ENCODE measurements around the gene ABHD4.
"Not testable (repeated sequence)": the region's sequence is repeated elsewhere in the genome, so short reads cannot be mapped to it uniquely, and the experiment has no call there.

ABHD4 gene

DNA sequence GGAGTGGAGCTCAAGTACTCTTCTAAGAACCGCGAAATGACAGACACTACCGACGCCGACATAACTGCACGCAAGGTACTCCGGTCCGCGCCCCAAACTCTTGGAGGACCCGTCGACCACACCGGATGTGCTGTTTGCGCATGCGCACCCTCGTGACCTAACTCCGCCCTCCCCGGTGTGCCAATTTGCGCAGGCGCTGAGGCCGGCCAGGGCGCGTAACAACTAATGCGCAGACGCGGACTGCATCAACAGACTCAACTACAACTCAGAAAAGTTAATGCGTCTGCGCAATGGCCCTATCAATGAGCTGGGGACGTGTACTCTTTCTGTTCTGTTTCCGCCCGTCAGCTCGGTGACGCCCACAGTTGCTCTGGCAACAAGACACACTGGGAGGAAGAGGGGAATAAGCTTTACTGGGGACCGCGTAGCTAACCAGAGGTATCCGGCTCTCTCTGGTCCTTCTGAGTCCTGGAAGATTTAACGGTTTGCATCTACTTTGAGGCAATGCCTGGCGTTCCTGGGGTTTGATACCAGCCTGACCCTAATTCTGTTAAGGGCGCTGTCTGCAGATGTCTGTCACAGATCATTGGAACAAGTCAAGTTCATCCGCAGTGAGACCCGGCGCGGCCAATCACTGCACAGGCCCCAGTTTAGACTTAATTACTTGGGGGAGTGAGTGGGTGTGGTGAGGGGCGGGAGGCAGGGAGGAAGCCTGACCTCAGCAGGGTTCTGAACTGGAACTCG lies 8.8 kb upstream of the ABHD4 start, which contains the start of gene DAD1:
TSS of gene DAD1 (minus strand) at position 129 of the 744 bp plus-strand sequence. CDS start at position 62, 67 bp downstream.
- peak; percentile 100 for DNase-seq (ENCODE audit: low read depth)

- DNase-seq (ENCODE audit: low read depth) = no peak
Measured at GRCh38 chr14:22593189-22593588, 4.9 kb upstream of the ABHD4 start.

DNA sequence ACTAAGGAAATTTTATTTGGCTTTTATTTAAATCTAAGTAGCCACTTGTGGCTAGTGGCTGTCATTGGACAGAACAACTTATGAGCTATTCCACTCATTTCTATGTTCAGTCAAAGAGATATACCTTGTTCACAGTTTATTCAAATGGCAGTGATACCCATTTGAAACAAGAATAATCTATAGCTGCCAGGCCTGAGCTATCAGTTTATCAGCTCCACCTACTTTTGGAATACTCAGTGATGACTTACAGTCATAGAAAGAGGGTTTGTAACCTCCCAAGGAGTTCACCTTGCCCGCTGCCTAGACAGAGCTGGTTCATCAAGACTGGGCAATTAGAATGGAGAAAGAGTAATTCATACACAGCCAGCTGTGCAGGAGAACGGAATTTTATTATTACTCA lies 4.5 kb upstream of the ABHD4 start:
- no peak for DNase-seq (ENCODE audit: low read depth)

DNA sequence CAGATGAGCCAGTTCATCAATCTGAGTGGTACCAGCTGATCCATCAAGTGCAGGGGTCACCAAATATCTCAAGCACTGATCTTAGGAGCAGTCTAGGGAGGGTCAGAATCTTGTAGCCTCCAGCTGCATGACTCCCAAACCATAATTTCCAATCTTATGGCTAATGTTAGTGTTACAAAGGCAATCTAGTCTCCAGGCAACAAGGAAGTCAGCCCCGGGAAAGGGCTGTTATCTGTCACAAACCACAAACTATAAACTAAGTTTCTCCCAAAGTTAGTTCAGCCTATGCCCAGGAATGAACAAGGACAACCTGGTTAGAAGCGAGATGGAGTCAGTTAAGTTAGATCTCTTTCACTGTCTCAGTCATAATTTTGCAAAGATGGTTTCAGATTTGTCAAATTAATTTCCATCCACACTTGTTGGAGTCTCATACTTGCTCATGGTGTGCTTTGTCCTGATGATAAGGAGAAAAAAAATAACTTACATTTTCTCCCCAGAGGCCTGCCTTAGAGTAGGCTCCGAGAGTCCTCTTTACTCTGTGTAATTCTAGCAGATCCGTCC lies 3.9 kb upstream of the ABHD4 start:
- DNase-seq (ENCODE audit: low read depth) = no peak

GRCh38 chr14:22596354-22596879 lies 1.7 kb upstream of the ABHD4 start:
- no peak for DNase-seq (ENCODE audit: low read depth)

- no peak for DNase-seq (ENCODE audit: low read depth)
Measured at GRCh38 chr14:22597265-22597664, 835 bp upstream of the ABHD4 start.

- no peak for DNase-seq (ENCODE audit: low read depth)
Measured at GRCh38 chr14:22597771-22598098, 365 bp upstream of the ABHD4 start.

- DNase-seq (ENCODE audit: low read depth) = no peak
Measured at GRCh38 chr14:22598896-22599244, 770 bp downstream of the ABHD4 start.

DNA sequence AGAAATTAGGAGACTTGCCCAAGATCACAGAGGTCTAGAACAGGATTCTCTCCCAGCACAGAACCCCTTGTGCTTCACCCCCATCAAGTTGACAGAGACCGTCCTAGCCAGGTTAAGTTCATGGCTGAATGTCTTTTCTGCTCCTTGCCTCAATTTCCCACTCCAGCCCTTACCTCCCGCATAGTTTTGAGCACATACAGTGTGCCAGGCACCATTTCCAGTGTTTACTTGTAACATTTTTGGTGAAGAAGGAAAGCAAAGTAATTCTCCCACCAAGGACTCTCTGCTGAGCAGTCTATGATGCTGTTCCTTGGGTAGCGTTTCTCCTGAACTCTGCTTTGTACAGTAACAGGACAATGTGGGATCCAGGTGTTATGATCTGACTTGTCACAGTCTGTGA lies 1.2 kb downstream of the ABHD4 start:
- DNase-seq (ENCODE audit: low read depth) = no peak

- no peak for DNase-seq (ENCODE audit: low read depth)
Measured at GRCh38 chr14:22600027-22600426, 1.9 kb downstream of the ABHD4 start.

DNA sequence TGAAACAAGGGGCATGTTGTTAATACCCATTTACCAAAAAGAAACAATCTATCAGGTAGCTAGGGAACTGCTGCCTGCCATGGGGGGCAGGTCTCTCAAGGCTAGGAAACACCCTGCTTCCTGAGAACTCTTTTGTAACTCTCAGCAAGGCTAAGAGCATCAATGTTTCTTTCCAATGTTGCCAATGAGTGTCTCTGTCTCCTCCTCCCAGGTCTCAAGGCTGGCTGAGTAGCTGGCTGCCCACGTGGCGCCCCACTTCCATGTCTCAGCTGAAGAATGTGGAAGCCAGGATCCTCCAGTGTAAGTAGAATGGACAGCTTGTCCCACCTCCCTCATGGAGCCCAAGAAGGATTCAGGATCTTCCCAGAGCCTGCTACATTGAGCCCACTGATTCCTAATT lies 3.4 kb downstream of the ABHD4 start:
- no peak for DNase-seq (ENCODE audit: low read depth)

DNA sequence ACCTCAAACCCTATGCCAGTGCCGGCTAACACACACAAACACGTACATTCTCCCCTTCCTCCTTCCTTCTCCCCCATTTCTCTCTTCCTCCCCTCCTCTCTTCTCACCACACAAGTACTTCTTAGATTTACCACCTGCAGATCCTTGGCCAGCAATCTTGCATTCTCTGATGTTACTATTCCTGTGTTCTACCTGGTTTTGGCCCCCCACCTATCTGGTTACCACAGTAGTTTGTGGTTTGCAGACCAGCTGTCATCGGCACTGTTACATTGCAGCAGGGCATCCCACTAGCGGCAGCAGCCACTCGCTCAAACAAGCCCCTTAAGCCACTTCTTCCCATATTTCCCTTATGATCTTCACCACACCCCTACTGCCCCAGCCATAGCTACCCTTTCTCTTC lies 3.9 kb downstream of the ABHD4 start:
- DNase-seq (ENCODE audit: low read depth) = no peak

DNA sequence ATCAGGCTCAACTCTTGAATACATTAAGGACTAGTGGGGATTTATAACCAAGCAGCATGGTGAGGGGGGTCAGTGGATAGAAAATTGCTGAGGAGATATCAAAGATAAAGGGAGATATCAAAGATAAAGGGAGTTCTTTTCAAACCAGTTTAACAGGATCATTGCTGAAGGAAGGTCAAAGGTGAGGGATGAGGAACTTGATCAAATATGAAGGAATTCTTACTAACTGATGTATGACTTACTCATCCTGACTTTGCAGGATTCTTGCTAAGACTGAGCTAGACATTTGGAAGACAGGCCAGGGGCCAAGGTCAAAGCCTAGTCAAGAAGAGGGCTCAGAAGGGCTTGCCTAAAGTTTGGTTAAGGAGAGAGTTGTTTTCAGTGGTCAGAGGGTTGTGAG lies 4.8 kb downstream of the ABHD4 start:
- no peak for DNase-seq (ENCODE audit: low read depth)

DNA sequence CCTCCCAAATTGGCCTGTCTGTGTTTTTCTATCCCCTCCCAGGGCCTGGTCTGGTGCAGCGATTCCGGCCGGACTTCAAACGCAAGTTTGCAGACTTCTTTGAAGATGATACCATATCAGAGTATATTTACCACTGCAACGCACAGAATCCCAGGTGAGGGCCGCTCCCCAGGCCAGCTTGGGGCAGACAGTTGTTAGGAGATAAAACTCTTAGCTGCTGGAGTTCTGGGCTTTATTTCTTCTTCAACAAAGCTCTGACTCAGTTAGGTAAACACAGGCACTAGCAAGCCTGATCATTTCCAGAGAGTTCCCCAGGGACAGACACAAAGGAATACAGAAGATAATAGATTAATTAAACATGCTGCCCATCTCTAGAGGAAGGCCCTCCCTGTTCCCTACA lies 8.3 kb downstream of the ABHD4 start:
- DNase-seq (ENCODE audit: low read depth) = no peak

GRCh38 chr14:22607291-22607690 lies 9.2 kb downstream of the ABHD4 start:
- no peak for DNase-seq (ENCODE audit: low read depth)

DNA sequence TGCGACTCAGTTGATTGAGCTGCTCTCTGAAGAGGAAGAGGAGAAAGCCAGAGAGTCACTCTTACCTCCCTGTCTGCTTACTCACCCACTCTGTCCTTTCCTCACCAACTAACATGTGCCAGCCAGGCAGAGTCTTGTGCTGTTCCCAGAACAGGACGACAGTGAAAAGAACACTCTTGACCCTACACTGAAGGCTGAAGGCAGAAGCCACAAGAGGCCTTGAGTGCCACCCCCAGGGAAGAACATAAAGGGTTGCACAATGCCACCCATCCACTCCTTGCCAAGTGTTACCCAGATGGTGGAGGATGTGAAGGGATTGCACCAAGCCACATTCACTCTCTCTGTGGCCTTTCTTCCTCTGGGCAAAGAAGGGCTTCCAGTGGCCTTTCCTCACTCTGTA lies 12.8 kb downstream of the ABHD4 start:
- DNase-seq (ENCODE audit: low read depth) = no peak

DNA sequence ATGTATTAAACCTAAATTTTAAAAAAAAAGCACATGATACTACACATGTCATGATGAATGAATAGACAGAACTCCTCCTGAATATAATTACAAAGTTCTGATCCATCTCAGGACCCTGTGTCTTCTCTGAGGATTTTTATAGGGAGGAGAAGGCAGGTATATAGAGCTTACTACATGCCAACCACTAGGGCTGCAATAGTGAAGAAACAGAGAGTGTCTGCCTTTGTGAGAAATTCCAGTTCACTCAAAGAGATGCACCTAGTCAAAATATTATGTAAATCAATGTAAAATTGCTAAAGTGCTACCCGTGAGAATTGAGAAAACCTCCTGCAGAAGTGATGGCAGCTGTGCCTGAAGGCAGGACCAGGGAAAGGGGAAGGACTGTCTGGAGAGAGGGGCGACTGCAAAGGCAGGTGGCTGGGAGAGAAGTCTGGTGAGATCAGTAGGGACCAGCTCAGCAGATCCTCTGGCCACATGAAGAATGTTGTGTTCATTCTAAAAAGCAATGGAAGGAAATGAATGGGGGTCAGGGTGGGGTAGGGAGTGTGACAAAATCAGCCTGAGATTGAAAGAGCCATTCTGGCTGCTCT lies 15.1 kb downstream of the ABHD4 start:
- no peak for DNase-seq (ENCODE audit: low read depth)

DNA sequence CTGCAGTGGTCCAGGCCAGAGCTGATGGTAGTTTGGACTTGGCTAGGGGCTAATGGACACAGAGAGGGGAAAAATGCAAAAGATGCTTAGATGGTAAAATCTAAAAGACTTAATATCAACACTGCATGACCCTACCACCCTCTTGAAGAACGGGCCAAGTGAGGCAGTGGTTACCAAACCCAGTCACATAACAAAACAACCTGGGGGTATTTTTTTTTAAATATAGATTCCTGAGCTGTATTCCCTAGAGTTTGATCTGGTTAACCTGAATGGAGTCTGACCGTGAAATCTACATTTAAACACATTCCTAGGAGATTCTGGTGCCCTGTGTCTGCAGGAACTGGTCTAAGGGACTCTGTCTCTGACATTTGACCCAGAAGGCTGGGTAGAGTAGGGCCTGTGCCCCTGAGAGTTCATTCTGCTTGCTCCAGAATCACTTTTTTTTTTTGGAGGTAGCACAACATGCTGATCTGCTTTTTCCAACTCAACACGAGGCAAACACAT lies 15.7 kb downstream of the ABHD4 start:
- DNase-seq (ENCODE audit: low read depth) = no peak

GRCh38 chr14:22614240-22614799 lies 16.2 kb downstream of the ABHD4 start:
- DNase-seq (ENCODE audit: low read depth) = no peak

DNA sequence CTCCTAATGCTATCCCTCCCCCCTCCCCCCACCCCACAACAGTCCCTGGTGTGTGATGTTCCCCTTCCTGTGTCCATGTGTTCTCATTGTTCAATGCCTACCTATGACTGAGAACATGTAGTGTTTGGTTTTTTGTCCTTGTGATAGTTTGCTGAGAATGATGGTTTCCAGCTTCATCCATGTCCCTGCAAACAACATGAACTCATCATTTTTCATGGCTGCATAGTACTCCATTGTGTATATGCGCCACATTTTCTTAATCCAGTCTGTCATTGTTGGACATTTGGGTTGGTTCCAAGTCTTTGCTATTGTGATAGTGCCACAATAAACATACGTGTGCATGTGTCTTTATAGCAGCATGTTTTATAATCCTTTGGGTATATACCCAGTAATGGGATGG lies 17.7 kb downstream of the ABHD4 start:
- DNase-seq (ENCODE audit: low read depth) = not testable (repeated sequence)

DNA sequence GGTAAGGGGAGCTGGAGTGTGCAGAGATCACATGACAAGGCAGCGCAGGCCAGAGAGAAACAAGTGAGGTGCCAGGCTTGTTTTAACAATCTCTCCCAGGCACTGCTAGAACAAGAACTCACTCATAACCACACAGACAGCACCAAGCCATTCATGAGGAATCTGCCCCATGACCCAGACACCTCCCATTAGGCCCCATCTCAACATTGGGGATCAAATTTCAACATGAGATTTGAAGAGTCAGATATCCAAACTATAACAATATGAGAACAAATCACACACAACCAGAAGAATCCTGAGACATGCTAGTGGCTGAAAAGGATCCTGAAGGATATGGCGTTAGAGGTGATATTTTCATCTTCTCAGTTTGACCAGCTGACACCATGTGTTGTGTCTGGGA lies 24.2 kb downstream of the ABHD4 start:
- DNase-seq (ENCODE audit: low read depth) = no peak

DNA sequence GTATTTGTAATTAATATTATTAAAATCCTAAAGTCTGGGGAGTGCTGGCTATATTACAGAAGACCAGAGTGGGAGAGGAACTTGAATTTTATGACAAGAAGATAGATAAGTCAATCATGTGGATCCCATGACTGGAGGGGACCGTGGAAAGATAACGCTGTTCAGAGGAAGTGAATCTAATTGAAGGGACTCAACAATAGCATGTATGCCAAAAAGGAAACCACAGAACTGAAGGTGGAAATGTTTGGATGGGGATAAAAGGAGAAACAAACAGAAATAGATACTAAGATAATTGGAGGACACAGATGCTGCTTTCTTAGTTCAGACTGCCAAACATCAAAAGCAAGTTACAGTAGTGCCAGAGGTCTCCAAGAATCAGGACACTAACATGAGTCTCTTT lies 24.9 kb downstream of the ABHD4 start:
- DNase-seq (ENCODE audit: low read depth) = no peak

GRCh38 chr14:22626590-22626989 lies 28.5 kb downstream of the ABHD4 start:
- no peak for DNase-seq (ENCODE audit: low read depth)
